Kidney tubule cell (primary cell): ENCODE results near the gene DNAH8.

Experiments used
- DNase-seq: peaks from one replicate; pipeline ENCODE4 v3.0.0-alpha.2; 2018; ENCODE audit warnings: low spot score

Gene DNAH8

GRCh38 chr6:38796850-38797249, 81.7 kb downstream of the DNAH8 start:
- DNase-seq = peak; percentile 35

- peak; percentile 59 for DNase-seq
Observed at GRCh38 chr6:38797391-38797790, 82.3 kb downstream of the DNAH8 start.

- DNase-seq = no peak
Observed at GRCh38 chr6:38799529-38800184, 84.5 kb downstream of the DNAH8 start.

GRCh38 chr6:38801305-38801704, 86.2 kb downstream of the DNAH8 start:
- DNase-seq = no peak

GRCh38 chr6:38802497-38802896, 87.4 kb downstream of the DNAH8 start:
- DNase-seq = no peak

GRCh38 chr6:38803129-38803528, 88.0 kb downstream of the DNAH8 start:
- DNase-seq = no peak

GRCh38 chr6:38804358-38804757, 89.2 kb downstream of the DNAH8 start:
- DNase-seq = no peak

GRCh38 chr6:38805127-38805655, 90.1 kb downstream of the DNAH8 start:
- no peak for DNase-seq

GRCh38 chr6:38805692-38806091, 90.6 kb downstream of the DNAH8 start:
- DNase-seq = no peak

- no peak for DNase-seq
Observed at GRCh38 chr6:38806271-38806670, 91.2 kb downstream of the DNAH8 start.

- DNase-seq = no peak
Observed at GRCh38 chr6:38806833-38807232, 91.7 kb downstream of the DNAH8 start.

GRCh38 chr6:38808039-38808438, 92.9 kb downstream of the DNAH8 start:
- DNase-seq = no peak

- DNase-seq = no peak
Observed at GRCh38 chr6:38813041-38813823, 98.1 kb downstream of the DNAH8 start.

GRCh38 chr6:38814761-38815160, 99.7 kb downstream of the DNAH8 start:
- no peak for DNase-seq

GRCh38 chr6:38815250-38815649, 100.1 kb downstream of the DNAH8 start:
- no peak for DNase-seq

- DNase-seq = peak; percentile 50
Observed at GRCh38 chr6:38818691-38819090, 103.6 kb downstream of the DNAH8 start.

- DNase-seq = no peak
Observed at GRCh38 chr6:38822963-38823362, 107.9 kb downstream of the DNAH8 start.

- DNase-seq = no peak
Observed at GRCh38 chr6:38824243-38824894, 109.3 kb downstream of the DNAH8 start.

GRCh38 chr6:38827024-38827423, 111.9 kb downstream of the DNAH8 start:
- DNase-seq = no peak

GRCh38 chr6:38831865-38832264, 116.8 kb downstream of the DNAH8 start:
- no peak for DNase-seq

- DNase-seq = no peak
Observed at GRCh38 chr6:38833320-38833719, 118.2 kb downstream of the DNAH8 start.

- DNase-seq = no peak
Observed at GRCh38 chr6:38836585-38836984, 121.5 kb downstream of the DNAH8 start.

- DNase-seq = no peak
Observed at GRCh38 chr6:38837101-38837500, 122.0 kb downstream of the DNAH8 start.
